ENCODE measurements around the gene PGRMC2. TPM values are rescaled to one million over a fixed set of nuclear protein-coding genes. Genes with fewer than 3 reads are reported as not detected.

PGRMC2 gene
- total and polyA plus RNA-seq, 2 of the 8 experiments (the other 6 are each of a cell fraction or from before 2014, with no cell fraction given), result 9.5 to 85.3 TPM

GRCh38 chr4:128311659-128312403 lies 24.2 kb upstream of the PGRMC2 start (continued):
- no peak for TF ChIP-seq KDM5A (IDR thresholded peaks at IDR 0.05; ENCODE audit: low read length)
- no peak for TF ChIP-seq ASH2L (IDR thresholded peaks at IDR 0.05; ENCODE audit: low read length)
- no peak for TF ChIP-seq HDAC6 (IDR thresholded peaks at IDR 0.05; ENCODE audit: low read depth, low read length)
- TF ChIP-seq BRCA1 (IDR thresholded peaks at IDR 0.05; ENCODE audit: low read depth, low read length), result no peak
